Adrenal gland (tissue), 5 donors: ENCODE measurements around the gene SCNN1G.

Experiments
- POLR2A ChIP-seq, 2 donors: fragments of 450-650 bp; IDR thresholded peaks; one replicate each; pipeline ENCODE4 v1.6.1; 2017; ENCODE audit warnings: antibody characterized with exemption in 2 of 2, mild to moderate bottlenecking in 2 of 2, moderate library complexity in 1 of 2
- TF ChIP-seq, protein P1 (sequence below), 6 experiments: fragments of 450-650 bp in 4 of 6; fragments of 200-600 bp in 2 of 6; sonication (generic) in 1 of 6; IDR thresholded peaks; 1 replicate in 5 of 6; 2 replicates in 1 of 6; pipeline versions ENCODE4 v1.5.1 to v1.8.0; 2016 to 2021; ENCODE audit warnings: antibody characterized with exemption in 6 of 6, mild to moderate bottlenecking in 2 of 6, moderate library complexity in 1 of 6
- donor health status: DM: no; HTN: no; CAD: no.

DNA sequence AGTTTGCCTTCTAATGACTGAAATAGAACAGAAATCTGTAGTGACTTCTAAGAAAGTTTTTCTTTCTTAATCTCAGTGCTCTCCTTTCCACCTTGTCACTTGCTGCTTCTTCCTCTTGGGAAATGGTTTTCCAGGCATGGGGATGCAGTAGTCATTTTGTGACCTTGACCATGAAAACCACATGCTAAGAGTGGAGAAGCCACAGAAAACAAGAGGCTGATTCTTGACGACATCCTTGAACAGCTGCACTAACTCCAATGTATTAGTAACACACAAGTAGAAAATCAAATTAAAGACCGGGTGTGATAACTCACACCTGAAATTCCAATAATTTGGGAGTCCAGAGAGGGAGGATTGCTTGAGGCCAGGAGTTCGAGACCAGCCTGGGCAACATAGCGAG is 17.8 kb upstream of the SCNN1G start:
- TF ChIP-seq, protein P1, sequence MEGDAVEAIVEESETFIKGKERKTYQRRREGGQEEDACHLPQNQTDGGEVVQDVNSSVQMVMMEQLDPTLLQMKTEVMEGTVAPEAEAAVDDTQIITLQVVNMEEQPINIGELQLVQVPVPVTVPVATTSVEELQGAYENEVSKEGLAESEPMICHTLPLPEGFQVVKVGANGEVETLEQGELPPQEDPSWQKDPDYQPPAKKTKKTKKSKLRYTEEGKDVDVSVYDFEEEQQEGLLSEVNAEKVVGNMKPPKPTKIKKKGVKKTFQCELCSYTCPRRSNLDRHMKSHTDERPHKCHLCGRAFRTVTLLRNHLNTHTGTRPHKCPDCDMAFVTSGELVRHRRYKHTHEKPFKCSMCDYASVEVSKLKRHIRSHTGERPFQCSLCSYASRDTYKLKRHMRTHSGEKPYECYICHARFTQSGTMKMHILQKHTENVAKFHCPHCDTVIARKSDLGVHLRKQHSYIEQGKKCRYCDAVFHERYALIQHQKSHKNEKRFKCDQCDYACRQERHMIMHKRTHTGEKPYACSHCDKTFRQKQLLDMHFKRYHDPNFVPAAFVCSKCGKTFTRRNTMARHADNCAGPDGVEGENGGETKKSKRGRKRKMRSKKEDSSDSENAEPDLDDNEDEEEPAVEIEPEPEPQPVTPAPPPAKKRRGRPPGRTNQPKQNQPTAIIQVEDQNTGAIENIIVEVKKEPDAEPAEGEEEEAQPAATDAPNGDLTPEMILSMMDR (IDR thresholded peaks at IDR 0.05), result no peak
- TF ChIP-seq POLR2A (IDR thresholded peaks at IDR 0.05), result no peak
